Endothelial cell of umbilical vein (primary cell): ENCODE data around the gene NEMP2. TPM values are rescaled to one million over a fixed set of nuclear protein-coding genes. Genes with fewer than 3 reads are reported as not detected.

ENCODE experiments used
- BruUV-seq: library from RNA; stranded (reverse); fragments of 400-500 nt; replicated peaks from 2 replicates; lab custom pipeline; 2021; lab: Mats Ljungman, UMichigan
- CTCF ChIA-PET: fragments of 300-600, 350-600 bp; sonication (Branson Sonifier 250); formaldehyde crosslinking; loops from one replicate; lab custom pipeline; 2021; ENCODE audit warnings: antibody characterized with exemption, inconsistent platforms; lab: Charles Lee
- POLR2A ChIA-PET: fragments of 300-600, 350-600 bp; sonication (Branson Sonifier 250); formaldehyde crosslinking; loops from one replicate; lab custom pipeline; 2021; ENCODE audit warnings: antibody characterized with exemption, inconsistent platforms; lab: Charles Lee
- DNase-seq: peaks from one replicate; pipeline ENCODE4 v3.0.0-alpha.2; 2011; ENCODE audit warnings: low read depth, low spot score
- FAIRE-seq: peaks from 2 replicates; lab custom pipeline; 2011; peaks lifted over from hg19 to GRCh38; lab: Jason Lieb, UNC
- H2AFZ ChIP-seq: 2 replicates; pipeline ENCODE4 v1.6.0; 2012; ENCODE audit warnings: low read depth, low read length, control low read depth, inconsistent platforms
- H3K27ac ChIP-seq: 2 replicates; pipeline ENCODE4 v1.5.1; 2011; ENCODE audit warnings: low read depth, mild to moderate bottlenecking, control low read depth, low read length, moderate library complexity; ENCODE audit not compliant: insufficient read depth
- H3K27me3 ChIP-seq, 2 experiments: 2 replicates each; pipeline versions ENCODE4 v1.6.0 to v1.6.1; 2011; ENCODE audit warnings: low read length in 2 of 2, mixed read lengths in 1 of 2; ENCODE audit not compliant: control insufficient read depth in 2 of 2, insufficient read depth in 2 of 2
- H3K36me3 ChIP-seq, 2 experiments: 2 replicates in 1 of 2; 3 replicates in 1 of 2; pipeline ENCODE4 v1.5.1; 2011; ENCODE audit warnings: low read length in 2 of 2, mild to moderate bottlenecking in 1 of 2, moderate library complexity in 1 of 2; ENCODE audit not compliant: control insufficient read depth in 2 of 2, insufficient read depth in 2 of 2; ENCODE audit errors: extremely low read depth in 1 of 2
- H3K4me1 ChIP-seq: 3 replicates; pipeline ENCODE4 v1.5.1; 2011; ENCODE audit warnings: mild to moderate bottlenecking, low read length; ENCODE audit not compliant: control insufficient read depth, insufficient read depth; ENCODE audit errors: extremely low read depth
- H3K4me2 ChIP-seq: 2 replicates; pipeline ENCODE4 v1.6.1; 2011; ENCODE audit warnings: low read length, control low read depth, mixed read lengths; ENCODE audit not compliant: insufficient read depth
- H3K4me3 ChIP-seq, 3 experiments: fragments of 200-600 bp in 1 of 3; sonication (generic), shearing (Covaris generic) in 1 of 3; replicated peaks in 1 of 3; 2 replicates each; pipeline ENCODE4 v1.5.1; 2011 to 2016; ENCODE audit warnings: control low read depth in 3 of 3, low read length in 3 of 3, mild to moderate bottlenecking in 2 of 3, inconsistent platforms in 1 of 3, low read depth in 1 of 3, moderate library complexity in 1 of 3; ENCODE audit not compliant: insufficient read depth in 1 of 3
- H3K79me2 ChIP-seq: 2 replicates; pipeline ENCODE4 v1.6.0; 2012; ENCODE audit warnings: low read length, inconsistent platforms; ENCODE audit not compliant: control insufficient read depth, insufficient read depth
- H3K9ac ChIP-seq: replicated peaks from 2 replicates; pipeline ENCODE3; 2011; ENCODE audit warnings: low read length, control low read depth; ENCODE audit not compliant: insufficient read depth; ENCODE audit errors: extremely low read depth
- H3K9me1 ChIP-seq: replicated peaks from 3 replicates; pipeline ENCODE4 v1.6.0; 2011; ENCODE audit warnings: mild to moderate bottlenecking, low read length; ENCODE audit not compliant: control insufficient read depth, insufficient read depth; ENCODE audit errors: extremely low read depth
- H3K9me3 ChIP-seq: replicated peaks from 2 replicates; pipeline ENCODE4 v1.5.1; 2012; ENCODE audit warnings: low read length, inconsistent platforms; ENCODE audit not compliant: control insufficient read depth, insufficient read depth
- H4K20me1 ChIP-seq: replicated peaks from 2 replicates; pipeline ENCODE3; 2011; ENCODE audit warnings: mild to moderate bottlenecking, low read length; ENCODE audit not compliant: control insufficient read depth, insufficient read depth; ENCODE audit errors: extremely low read depth
- EZH2 ChIP-seq: IDR thresholded peaks from 2 replicates; pipeline ENCODE4 v1.6.1; 2012; ENCODE audit warnings: borderline replicate concordance, low read depth, mild to moderate bottlenecking, moderate library complexity, low read length, inconsistent platforms; ENCODE audit not compliant: severe bottlenecking
- FOS ChIP-seq: IDR thresholded peaks from 2 replicates; pipeline ENCODE4 v1.6.1; 2011; ENCODE audit warnings: mild to moderate bottlenecking, low read length, moderate library complexity, borderline replicate concordance; ENCODE audit not compliant: insufficient read depth
- GATA2 ChIP-seq: IDR thresholded peaks from 2 replicates; pipeline ENCODE4 v1.7.0; 2011; ENCODE audit warnings: low read depth, mild to moderate bottlenecking, moderate library complexity, mixed read lengths, low read length; ENCODE audit not compliant: insufficient read length, insufficient read depth
- JUN ChIP-seq: IDR thresholded peaks from 2 replicates; pipeline ENCODE4 v1.6.1; 2011; ENCODE audit warnings: borderline replicate concordance, low read depth; ENCODE audit not compliant: insufficient read length, insufficient read depth
- MAX ChIP-seq: IDR thresholded peaks from 2 replicates; pipeline ENCODE4 v1.6.1; 2011; ENCODE audit not compliant: insufficient read depth, insufficient read length
- MYC ChIP-seq: IDR thresholded peaks from one replicate; pipeline ENCODE4 v1.6.1; 2011; ENCODE audit warnings: mild to moderate bottlenecking, low read depth, low read length
- POLR2A ChIP-seq: IDR thresholded peaks from 2 replicates; pipeline ENCODE4 v1.6.1; 2012; ENCODE audit warnings: low read depth, mild to moderate bottlenecking, control low read depth, low read length
- POLR2AphosphoS5 ChIP-seq: IDR thresholded peaks from 2 replicates; pipeline ENCODE4 v1.6.1; 2012; ENCODE audit warnings: low read depth, mild to moderate bottlenecking, control low read depth, low read length, moderate library complexity; ENCODE audit not compliant: insufficient read depth
- dilution Hi-C: fragments of 300-500 bp; cut with MboI; formaldehyde crosslinking; loops from one replicate; pipeline ENCODE4 v1.15.0; 2019; ENCODE audit warnings: low sequenced_read_pairs; ENCODE audit not compliant: extremely low pct_ligation_motif_present
- intact Hi-C: fragments of 100-400 bp; cut with micrococcal nuclease; formaldehyde crosslinking; loops from one replicate; pipeline ENCODE4 v1.10.0; 2022
- polyA plus RNA-seq, 4 experiments: library from polyadenylated mRNA; depleted of rRNA in 3 of 4; stranded (reverse) in 3 of 4; unstranded in 1 of 4; fragments of >200 nt; gene quantifications; 2 replicates each; pipeline versions ENCODE4 v1.2.1 to v1.2.3, GENCODE V29; 2011 to 2012; ENCODE audit warnings: missing spikeins in 1 of 4
- total RNA-seq: library from RNA; stranded (reverse); gene quantifications from 2 replicates; pipeline ENCODE4 v1.2.3, GENCODE V29; 2021
- TF ChIP-seq, protein P1 (sequence below), 2 donors: IDR thresholded peaks; 1 replicate in 1 of 2; 2 replicates in 1 of 2; pipeline ENCODE4 v1.5.1; 2011; ENCODE audit warnings: low read length in 2 of 2, mild to moderate bottlenecking in 2 of 2, moderate library complexity in 2 of 2, control low read depth in 1 of 2, inconsistent platforms in 1 of 2, low read depth in 1 of 2; ENCODE audit not compliant: insufficient read depth in 1 of 2; ENCODE audit errors: extremely low read depth in 1 of 2

The NEMP2 gene
- total and polyA plus RNA-seq, 2 donors (not counting 3 experiments of a cell fraction or from before 2014, with no cell fraction given): 3.1 to 8.4 TPM

GRCh38 chr2:190578158-190579057 is 43.9 kb upstream of the NEMP2 start:
- Histone ChIP-seq H2AFZ (no peak overlapping the region), H3K4me3 (no peak overlapping the region), H3K9ac (no peak overlapping the region), H3K36me3 (no peaks in the 10 kb centered on the region), H3K9me1 (no peaks in the 10 kb centered on the region), H3K9me3 (no peaks in the 10 kb centered on the region), H3K27me3 (no peaks in the 10 kb centered on the region), H4K20me1 (no peaks in the 10 kb centered on the region), H3K4me2 (no peak overlapping the region), H3K4me1 (no peaks in the 10 kb centered on the region), H3K79me2 (no peaks in the 10 kb centered on the region), H3K27ac (no peak overlapping the region)
- no peak for DNase-seq
- dilution Hi-C loops: no loop called here
- no peak for FAIRE-seq
- no TSS peak for BruUV-seq
- intact Hi-C loops: no loop called here
- CTCF ChIA-PET: interaction anchor here (0.9 kb wide), 1 partner anchor 9 kb away, joined by 4 read pairs; no protein-coding TSS in a partner anchor
- POLR2A ChIA-PET: interaction anchor here (0.6 kb wide), 1 partner anchor 649 kb away, joined by 8 read pairs; no protein-coding TSS in a partner anchor
- no peak for TF ChIP-seq POLR2A

DNA sequence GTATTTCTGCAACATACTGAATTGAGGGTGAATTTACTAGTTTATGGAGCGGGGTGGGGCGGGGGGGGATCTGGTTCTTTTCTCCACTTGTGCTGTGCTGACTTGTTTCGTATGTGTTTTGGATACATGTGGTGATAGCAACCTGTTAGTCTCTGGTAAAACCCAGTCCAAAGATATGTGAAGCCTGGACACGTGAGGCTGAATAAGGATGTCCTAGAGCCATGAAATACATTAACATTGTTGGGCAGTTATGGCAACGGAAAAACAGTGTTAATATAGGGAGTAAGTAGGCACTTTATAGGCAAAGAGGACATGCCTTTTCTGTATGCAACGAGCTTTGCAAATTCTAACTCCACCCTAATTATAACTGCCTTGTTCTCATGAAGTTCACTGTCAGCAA is 42.1 kb upstream of the NEMP2 start:
- DNase-seq: no peak
- ChIA-PET CTCF (no interaction called here), POLR2A (no interaction called here)
- Histone ChIP-seq H3K79me2 (no peaks in the 10 kb centered on the region), H3K4me2 (no peak overlapping the region), H2AFZ (no peak overlapping the region), H3K27ac (no peak overlapping the region), H4K20me1 (no peaks in the 10 kb centered on the region), H3K27me3 (no peaks in the 10 kb centered on the region), H3K4me1 (no peaks in the 10 kb centered on the region), H3K9me1 (no peaks in the 10 kb centered on the region), H3K4me3 (no peak overlapping the region), H3K9ac (no peak overlapping the region), H3K9me3 (no peaks in the 10 kb centered on the region), H3K36me3 (no peaks in the 10 kb centered on the region)
- dilution Hi-C loops: no loop called here
- TF ChIP-seq POLR2AphosphoS5 (no peak), POLR2A (no peak), JUN (no peak), MYC (no peak), GATA2 (no peak), MAX (no peak), FOS (no peak), EZH2 (no peak)
- TF ChIP-seq, protein P1, sequence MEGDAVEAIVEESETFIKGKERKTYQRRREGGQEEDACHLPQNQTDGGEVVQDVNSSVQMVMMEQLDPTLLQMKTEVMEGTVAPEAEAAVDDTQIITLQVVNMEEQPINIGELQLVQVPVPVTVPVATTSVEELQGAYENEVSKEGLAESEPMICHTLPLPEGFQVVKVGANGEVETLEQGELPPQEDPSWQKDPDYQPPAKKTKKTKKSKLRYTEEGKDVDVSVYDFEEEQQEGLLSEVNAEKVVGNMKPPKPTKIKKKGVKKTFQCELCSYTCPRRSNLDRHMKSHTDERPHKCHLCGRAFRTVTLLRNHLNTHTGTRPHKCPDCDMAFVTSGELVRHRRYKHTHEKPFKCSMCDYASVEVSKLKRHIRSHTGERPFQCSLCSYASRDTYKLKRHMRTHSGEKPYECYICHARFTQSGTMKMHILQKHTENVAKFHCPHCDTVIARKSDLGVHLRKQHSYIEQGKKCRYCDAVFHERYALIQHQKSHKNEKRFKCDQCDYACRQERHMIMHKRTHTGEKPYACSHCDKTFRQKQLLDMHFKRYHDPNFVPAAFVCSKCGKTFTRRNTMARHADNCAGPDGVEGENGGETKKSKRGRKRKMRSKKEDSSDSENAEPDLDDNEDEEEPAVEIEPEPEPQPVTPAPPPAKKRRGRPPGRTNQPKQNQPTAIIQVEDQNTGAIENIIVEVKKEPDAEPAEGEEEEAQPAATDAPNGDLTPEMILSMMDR (IDR thresholded peaks at IDR 0.05; ENCODE audit: extremely low read depth in 1 of 2, insufficient read depth in 1 of 2, low read depth in 1 of 2, low read length in 2 of 2): no peak
- intact Hi-C loops: no loop called here
- no peak for FAIRE-seq
- no TSS peak for BruUV-seq
